Measurements from ENCODE around the gene TEX261.
A peak's percentile ranks its signal among the peaks of the same experiment; 100 is the strongest.

The TEX261 gene

GRCh38 chr2:70981421-70981820 lies 13.3 kb downstream of the TEX261 start:
- no peak for DNase-seq

DNA sequence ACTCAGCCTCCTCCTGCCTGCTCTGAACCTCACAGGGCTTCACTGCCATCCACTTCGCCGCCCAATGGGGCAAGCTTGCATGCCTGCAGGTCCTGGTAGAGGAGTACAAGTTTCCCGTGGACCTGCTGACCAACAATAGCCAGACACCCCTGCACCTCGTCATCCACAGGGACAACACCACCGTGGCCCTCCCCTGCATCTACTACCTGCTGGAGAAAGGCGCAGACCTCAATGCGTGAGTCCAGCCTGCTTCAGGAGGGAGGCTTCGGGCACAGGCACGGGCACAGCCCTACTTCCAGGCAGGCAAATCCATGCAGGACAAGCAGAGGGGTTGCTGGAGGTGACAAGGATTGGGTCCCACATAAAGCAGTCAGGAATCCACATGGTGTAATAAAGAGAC lies 15.0 kb downstream of the TEX261 start:
- no peak for DNase-seq

DNA sequence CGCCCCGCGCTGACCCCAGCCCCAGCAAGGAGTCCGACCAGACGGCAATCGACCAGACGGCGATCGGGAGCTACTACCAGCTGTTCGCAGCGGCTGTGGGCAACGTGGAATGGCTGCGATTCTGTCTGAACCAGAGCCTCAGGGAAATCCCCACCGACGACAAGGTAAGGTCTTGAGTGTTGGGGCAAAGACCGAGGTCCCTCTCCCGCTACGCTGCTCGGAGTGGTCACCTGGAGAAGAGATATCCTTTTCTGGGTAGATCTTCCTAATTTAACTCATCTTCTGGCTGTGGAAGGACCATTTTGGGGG lies 15.5 kb downstream of the TEX261 start:
- no peak for DNase-seq

DNA sequence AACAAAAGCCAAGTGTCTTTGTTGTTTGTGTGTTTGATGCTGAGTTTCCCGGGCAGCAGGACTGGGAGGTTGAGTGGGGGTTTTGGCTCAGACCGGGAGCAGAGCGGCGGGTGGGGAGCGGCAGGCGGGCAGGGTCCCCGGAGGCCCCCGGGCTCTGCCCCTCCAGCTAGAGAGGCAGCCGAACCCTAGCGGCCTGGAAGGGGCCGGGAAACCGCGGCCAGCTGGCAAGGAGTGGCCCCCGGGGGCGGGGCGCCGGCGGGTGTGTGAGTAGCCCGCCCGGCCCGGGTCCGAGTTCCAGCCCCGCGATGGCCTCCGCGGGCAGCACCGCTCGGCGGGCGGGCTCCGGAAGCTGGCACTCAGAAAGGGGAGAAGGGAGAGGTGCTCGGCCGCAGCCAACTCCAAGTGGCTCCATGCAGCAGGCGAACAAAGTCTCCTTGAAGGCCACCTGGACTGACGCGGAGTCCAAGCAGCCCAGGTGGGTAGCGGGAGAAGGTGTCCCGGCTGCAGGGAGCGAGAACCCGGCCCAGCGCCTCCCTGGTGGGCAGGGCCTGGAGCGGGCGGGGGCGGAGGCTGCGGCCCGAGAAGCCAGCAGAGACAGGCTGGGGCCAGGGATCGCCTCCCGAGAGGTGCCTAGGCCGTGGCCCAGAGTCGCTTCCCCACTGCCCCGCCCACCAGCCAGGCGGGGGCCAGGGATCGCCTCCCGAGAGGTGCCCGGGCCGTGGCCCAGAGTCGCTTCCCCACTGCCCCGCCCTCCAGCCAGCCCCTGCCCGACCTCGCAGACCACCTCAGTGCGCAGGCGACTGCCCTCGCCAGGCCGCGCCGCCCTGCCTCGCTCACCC lies 16.1 kb downstream of the TEX261 start, which contains the start of gene ANKRD53:
ANKRD53 (plus strand) TSS at position 290 of the 839 bp plus-strand sequence; CDS start at position 306, 16 bp downstream.
- DNase-seq: no peak

DNA sequence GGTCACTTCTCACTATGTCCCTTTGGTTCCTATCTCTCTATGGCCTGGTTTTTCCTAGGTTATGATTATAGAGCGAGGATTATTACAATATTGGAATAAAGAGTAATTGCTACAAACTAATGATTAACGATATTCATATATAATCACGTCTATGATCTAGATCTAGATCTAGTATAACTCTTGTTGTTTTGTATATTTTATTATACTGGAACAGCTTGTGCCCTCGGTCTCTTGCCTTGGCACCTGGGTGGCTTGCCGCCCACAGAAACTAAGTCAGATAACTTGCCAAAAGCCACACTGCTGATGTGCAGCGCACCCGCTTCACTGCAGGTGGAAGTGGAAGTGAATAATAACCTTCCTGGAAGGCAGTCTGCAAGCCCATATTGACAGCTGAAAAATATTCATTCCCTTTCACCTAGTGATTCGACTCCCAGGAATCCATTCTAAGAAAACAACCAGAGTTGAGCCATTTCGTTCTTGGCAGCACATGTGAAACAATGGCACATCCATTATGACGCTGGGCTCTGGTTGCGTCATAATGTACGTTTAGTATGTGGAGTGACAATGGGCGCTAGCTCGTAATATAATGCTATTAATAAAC lies 17.0 kb downstream of the TEX261 start:
- DNase-seq: no peak

- DNase-seq: no peak
Measured at GRCh38 chr2:70975237-70975636, 19.4 kb downstream of the TEX261 start.

DNA sequence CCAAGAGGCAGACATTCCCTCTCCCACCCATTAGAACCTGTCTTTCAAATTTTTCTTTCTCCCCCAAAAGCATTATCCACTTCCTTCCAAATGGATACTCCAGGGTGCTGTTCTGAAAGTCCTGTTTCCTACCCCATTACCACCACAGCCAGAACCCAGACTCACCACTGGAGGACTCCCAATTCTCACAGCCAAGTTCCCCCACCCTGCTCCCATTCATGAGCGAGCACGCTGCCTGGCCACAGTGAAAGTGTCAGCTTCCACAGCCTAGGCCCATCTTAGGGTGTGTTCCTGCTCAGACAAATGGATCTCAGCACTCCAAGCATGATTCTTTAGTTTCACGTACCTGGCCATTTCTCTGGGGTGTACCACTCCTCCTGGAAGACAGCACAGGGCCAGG lies 20.1 kb downstream of the TEX261 start:
- DNase-seq: no peak

DNA sequence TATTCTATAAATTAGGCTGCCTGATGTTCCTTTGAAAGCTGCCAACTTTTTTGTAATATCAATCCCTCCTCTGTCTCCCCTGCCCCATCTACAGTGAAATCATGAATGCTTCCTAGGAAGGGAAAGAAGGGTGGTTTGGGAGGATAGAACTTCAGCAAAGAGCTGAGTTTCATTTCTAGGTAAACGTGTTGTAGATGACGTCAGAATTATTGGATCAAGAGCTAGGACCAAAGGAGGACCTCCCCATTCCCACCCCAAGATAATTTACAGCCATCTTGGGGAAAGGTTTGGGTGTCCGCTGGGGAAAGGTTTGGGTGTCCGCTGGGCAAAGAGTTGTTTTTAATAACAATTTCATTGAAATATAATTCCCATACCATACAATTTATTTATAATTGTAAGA lies 27.5 kb downstream of the TEX261 start:
- DNase-seq: no peak

GRCh38 chr2:70966681-70967080 lies 28.0 kb downstream of the TEX261 start:
- DNase-seq: no peak

GRCh38 chr2:70965506-70965905 lies 29.2 kb downstream of the TEX261 start:
- DNase-seq: no peak

- DNase-seq: peak; percentile 43
Measured at GRCh38 chr2:70964596-70965386, 29.9 kb downstream of the TEX261 start.

- no peak for DNase-seq
Measured at GRCh38 chr2:70964133-70964532, 30.5 kb downstream of the TEX261 start.

GRCh38 chr2:70962885-70963878 lies 31.5 kb downstream of the TEX261 start:
- DNase-seq: no peak

DNA sequence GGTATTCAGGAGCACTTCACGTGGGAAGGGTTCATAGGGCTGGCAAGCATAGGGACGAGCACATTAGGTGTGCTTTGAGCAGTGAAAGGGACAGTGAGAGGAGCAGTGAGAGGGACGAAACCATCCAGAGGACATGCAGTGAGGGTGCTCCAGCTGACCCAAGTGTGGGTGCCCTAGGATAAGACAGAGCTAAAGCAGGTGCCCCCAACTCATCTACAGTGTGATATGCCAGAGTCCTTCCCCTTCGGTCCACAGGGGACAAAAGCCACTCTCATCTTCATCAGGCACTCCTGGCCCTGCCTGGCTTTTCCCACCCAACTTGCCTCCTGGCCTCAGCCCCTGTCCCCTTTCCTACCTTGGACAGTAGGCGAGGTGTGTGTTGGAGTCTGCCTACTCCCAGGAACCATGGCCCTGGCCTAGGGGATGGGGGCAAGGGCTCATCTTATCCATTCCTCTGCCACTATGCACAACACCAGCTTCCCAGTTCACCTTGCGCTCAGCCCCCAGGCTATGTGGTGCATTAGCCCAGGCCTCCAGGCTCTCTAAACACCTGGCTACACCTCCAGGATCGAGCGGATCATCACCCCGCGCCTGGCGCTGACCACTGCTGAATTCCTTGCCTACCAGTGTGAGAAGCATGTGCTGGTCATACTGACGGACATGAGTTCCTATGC lies 32.3 kb downstream of the TEX261 start:
- DNase-seq: no peak

GRCh38 chr2:70961648-70961994 lies 33.1 kb downstream of the TEX261 start:
- DNase-seq: no peak

DNA sequence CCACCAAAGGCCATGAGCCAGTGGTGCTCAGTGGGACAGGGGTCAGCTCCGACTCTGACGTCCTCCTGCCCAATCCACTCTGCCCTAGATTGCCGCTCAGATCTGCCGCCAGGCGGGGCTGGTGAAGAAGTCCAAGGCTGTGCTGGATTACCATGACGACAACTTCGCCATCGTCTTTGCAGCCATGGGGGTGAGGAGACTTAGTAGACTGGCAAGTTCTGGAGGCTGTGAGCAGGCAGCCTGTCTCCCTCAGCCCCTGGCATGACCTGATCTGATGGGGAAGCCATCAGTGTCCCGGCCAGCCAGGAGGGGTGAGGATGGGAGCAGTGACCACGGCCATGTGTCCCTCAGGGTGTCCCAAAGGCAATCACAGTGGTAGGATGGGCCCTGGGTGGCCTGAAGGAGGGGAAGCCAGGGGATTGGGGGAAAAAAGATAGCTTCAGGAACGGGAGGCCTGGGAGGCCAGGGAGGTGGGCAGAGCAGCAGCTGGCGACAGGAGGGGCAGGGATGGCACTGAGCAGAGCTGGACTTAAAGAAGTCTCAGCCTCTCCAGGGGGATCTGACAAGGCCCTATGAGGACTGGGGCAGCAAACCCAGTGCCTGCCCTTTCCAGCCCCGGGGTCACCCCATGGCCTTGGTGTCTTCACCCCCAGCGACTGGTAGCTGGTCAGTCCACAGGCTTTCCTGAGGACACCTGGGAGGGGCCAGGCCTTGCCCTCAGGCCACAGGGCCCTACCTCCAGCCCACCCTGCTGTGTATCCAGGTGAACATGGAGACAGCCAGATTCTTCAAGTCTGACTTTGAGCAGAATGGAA lies 33.6 kb downstream of the TEX261 start:
- no peak for DNase-seq

- no peak for DNase-seq
Measured at GRCh38 chr2:70959851-70960832, 34.5 kb downstream of the TEX261 start.

GRCh38 chr2:70959271-70959761 lies 35.4 kb downstream of the TEX261 start:
- DNase-seq: no peak

DNA sequence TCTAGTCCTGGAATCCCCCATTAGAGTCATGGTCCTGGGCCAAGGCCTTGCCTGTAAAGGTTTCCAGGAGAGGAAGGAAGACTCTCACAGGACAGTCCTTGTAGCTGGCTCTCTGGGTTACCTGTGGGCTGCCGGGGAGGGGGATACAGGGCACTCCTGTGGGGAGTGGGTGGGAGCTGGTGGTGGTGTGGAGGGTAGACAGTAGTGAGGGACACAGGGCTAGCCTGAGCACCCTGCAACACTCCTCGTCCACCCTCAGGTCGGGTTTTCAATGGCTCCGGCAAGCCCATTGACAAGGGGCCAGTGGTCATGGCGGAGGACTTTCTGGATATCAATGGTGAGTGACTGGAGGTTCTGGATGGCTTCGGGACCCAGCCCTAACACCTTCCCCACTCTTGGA lies 35.9 kb downstream of the TEX261 start:
- no peak for DNase-seq

DNA sequence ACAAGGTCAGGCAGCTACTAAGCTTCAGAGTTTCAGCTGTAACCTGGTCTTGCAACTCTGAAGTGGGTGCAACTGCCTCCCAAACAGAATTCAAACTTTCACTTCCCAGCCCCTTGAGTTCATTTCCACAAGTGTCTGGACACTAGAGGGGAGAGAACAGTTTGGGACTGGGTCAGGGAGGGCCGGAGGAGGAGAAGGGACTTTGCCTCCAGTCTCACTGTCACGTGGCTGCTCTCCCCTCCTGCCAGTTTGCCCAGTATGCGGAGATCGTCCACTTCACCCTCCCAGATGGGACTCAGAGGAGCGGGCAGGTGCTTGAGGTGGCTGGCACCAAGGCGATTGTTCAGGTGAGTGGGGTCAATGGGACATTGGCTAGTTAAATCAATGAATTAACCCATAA lies 36.9 kb downstream of the TEX261 start:
- DNase-seq: no peak

Measured in amniotic stem cell (primary cell).